ENCODE results near the gene TULP4.

The TULP4 gene

DNA sequence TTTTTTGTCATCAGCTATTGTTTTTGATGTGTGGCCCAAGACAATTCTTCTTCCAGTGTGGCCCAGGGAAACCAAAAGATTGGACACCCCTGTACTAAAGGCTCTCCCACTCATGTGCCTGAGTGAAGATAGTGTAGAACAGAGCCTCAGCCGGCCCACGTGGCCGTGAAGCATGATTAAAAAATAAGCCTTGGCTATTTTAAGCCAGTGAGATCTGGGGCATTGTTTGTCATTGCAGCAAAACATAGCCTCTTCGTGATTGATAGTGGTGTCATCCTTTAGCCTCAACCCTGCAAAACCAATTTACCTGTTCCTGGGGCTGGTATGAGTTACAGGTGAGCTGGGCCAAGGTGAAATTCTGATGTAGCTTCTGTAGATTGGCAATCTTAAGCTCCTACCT, 85.3 kb downstream of the TULP4 start:
- no peak for DNase-seq

DNA sequence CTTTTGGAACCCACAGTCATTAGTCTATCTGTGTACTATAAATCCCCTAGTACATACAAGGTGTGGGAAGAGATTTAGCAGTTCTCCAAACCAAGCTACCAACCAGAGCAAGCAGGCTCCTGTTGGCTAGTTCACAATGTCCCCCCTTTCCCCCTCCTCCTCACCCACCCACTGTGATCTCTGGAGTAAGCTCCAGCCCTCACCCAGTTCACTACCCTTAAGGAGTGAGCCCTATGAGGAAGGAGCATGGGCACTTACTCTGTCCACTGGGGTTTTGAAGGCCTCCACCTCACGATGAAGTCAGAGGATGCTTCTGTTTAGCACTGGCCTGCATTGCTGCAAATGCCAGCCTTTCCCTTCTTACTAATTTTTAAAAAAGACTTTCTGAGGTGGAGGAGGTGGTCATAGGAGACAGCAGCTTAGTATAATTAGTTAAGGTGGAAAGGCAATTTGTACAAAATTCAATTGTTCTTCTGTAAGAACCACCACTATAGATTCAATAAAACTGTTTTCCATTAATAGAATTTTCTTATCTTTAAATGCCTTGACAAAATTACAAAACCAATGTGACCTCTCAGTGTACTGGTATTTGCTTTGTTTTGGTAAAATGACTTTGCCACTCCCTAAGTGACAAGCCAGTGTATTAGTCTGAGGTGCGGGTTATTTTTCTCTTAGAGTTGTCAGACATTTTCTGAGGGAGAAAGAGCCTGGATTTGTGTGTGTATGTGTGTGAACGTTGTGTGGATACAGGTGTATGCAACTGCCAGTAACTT, 86.2 kb downstream of the TULP4 start:
- no peak for DNase-seq

DNA sequence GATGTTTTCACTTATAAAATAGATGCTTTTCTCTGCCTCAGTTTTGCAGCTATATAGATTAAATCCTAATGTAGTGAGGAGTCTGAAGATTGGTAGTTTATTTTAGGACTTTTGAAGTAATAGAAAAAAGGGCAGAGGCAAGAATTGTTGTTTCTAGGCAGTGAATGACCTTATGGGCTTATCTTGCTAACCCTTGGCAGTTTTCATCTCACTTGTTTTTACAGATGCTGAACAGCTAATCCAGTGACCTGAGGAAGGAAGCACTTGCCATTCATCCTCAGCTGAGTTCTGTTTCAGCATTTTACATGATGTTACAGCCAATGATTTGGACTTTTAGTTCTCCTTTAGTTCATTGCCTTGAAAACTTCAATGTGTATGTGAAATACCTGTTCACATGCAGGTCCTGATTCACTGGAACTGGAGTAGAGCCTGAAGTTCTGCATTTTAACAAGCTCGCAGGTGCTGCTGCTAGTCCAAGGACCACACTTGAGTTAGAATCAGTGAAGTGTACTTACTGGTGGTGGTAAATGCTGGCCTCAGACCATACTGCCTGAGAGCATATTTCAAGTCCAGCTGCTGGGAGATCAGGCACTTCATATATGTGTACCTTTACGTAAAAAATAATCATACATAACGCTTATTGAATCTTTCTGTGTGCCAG, 86.9 kb downstream of the TULP4 start:
- DNase-seq = peak; percentile 39 to 42

DNA sequence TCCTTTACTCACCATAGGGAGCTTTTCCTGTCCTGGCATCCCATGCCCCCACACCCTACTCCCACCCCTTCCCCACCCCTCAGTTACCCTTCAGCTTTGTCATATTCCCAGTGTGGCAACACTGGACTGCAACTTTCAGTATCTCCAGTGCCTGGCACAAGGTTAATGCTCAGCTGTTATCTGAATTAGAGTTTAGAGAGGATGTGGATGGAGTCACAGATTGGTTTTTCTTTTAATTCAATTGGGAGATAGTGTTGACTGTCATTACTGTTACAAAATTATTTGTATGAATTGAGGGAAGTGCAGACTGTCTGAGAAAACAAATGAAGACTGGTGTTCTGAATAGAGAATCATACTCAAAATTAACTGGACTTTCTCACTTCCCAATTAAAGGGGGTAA, 89.9 kb downstream of the TULP4 start:
- DNase-seq = no peak

DNA sequence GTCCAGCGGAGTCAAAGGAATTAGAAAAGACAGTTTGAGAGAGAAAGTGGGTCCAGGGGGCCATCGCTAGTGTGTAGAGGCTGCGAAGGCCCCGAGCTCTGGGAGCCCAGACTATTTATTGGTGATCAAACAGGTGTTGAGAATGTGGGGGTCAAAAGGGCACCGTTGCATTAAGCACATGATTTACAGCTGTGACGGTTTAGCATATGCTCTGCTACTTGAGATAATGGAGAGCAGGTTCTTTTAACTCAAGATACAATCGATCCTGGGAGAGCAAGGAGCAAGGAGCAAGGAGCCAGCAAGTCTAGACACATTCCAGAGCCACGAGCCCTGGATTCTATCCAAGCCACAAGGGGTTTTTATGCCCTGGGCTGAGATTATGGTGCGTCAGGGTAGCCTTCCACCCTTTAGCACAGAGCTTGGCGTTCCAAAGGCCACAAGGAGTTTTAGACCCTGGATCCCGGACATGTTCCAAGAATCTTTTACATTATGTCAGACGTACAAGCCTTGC, 93.1 kb downstream of the TULP4 start:
- peak in 1 of 2 experiments; percentile 43 for DNase-seq

DNA sequence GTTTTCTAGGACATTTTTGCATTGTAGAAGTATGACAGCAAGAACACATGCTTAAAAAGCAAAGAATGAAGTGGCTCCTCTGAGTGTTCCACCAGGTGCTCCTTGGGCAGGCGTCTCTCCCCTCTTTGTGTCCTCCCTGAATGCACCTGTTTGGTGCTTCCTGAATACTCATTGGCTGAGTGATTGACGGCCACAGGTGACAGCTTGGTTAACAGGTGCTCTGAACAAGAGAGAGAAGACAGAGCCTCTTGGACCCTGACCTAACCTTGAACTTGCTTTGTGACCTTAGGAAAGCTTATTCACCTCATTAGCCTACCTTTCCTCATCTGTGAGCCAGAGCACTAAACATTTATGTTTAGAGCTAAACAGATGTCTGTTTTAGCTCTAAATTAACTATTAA, 93.7 kb downstream of the TULP4 start:
- DNase-seq = peak in 1 of 2 experiments; percentile 36

DNA sequence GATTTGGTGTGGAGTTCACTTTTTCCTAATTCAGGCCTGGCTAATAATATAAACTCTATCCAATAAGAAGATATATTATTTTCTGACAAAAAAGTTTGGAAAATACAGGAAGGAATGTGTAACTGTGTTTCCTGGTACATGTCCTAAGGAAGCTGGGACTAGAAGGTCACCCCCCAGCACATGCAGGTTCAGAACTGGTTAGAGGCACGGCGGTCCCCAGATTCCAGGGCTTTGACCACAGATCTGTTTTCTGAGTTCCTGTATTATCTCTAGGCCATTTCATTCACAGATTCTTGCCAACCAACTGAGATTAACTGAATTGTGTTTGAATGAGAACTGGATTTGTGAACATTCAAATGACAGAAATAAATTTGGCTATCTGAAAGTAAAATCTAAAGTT, 94.5 kb downstream of the TULP4 start:
- no peak for DNase-seq

DNA sequence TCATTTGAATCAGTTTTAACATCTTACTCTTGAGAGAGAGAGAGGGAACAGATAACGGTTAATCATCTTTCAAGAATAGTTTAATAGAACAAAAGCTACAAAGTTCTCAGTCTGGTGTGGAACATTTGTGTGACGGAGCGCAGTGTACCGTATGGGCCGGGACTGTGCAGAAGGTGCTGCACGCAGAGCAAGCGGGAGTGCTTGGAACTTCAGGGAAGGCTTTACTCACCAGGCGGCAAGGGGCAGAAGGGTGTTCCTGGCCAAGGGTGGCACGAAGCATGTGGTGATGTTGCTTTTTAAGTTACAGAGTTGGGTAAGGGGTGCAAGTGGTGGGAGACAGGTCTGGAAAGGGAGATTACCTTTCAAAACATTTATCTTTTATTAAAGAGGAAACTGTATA, 95.7 kb downstream of the TULP4 start:
- no peak for DNase-seq

DNA sequence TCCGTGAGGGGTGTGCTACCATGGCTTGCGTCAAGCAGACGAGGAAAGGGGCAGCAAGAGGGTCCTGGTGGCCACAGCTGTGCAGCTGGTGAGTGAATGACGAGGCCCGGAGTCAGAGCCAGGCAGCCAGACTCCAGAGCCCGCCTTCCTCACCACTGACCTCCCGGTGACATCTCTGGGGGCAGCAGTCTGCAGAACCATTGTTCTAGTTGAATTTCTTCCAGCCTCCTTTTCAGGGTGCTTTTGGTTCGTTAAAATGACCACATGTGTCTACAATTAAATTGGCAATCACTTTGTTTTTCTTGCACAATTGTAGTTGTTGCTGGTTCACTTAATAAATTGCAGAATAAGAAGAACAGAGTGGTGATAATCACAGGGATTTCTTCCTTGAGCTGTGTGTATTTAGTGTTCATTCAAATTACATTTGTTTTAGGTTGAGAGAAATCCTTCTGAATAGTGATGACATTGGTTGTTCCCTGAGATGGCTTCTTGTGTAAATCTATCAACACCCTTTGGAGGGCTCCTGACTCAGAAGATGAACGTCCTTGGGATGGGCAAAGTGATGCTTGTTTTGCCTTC, 96.4 kb downstream of the TULP4 start:
- DNase-seq = no peak

DNA sequence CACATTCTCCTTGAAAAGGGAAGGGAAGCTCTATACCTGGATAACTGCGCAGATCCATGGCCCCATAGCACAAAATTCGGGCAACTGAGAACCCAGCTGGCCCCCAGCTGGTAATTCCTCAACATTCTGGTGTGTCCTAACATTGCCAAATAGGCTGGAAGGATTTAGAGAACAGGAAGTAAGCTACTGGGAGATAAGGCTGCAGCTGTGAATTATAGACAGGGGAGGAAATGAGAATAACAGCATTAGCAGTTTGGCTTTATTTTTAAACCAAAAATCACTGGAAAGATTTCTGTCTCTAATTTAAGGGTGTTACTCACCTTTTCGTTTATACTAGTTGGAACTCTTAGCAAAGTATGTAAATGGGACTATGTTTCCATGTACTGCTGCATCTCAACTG, 97.2 kb downstream of the TULP4 start:
- DNase-seq = no peak

DNA sequence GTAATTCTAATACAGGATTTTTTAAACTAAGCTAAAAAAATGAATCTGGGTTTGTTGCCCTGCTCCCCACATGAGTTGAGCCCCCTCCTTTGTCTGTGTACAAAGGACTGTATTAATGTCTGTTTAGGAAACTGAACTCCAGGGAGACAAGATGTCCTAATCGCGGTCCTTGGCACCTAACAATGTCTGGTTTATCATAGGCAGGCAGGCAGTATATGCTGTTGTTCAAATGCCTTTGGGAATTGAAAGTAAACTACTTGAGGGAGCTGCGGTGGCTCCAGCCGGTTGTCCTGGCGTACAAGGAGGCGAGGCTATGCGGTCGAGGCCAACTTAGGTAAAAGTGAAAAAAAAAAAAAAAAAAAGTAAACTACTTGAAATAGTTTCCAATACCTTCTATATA, 98.5 kb downstream of the TULP4 start:
- no peak for DNase-seq

DNA sequence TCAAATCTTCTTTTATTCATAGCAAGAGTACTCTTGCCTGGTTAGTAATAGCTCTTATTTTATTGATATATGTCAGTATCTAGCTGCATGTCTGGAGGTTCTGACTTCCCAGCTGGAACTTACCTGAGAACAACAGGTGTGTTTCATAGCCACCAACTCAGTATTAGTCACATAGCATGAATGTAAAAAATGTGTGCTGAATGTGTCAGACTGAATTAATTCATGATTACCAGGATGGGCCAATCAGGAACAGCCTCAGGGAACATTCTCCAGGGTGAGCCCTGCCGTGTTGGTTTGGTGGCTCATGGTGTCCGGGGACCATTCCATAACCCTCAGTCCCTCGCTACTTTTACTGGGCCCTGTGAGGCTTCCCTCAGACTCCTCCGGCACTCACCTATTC, 99.7 kb downstream of the TULP4 start:
- no peak for DNase-seq

DNA sequence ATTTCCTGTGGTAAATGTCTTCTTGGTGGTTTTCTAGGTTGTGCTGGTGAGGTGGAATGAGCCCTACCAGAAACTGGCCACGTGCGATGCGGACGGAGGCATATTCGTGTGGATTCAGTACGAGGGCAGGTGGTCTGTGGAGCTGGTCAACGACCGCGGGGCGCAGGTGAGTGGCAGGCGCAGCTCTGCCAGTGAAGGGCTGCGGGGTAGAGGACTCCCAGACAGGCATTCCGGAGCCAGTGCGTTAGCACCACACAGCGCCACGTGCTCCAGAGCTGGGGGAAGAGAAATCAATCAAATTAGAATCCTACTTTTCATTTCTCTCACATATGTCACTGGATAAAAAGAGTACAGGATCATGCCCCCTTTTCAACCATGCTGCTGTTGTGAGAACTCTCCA, 100.8 kb downstream of the TULP4 start:
- DNase-seq = no peak

DNA sequence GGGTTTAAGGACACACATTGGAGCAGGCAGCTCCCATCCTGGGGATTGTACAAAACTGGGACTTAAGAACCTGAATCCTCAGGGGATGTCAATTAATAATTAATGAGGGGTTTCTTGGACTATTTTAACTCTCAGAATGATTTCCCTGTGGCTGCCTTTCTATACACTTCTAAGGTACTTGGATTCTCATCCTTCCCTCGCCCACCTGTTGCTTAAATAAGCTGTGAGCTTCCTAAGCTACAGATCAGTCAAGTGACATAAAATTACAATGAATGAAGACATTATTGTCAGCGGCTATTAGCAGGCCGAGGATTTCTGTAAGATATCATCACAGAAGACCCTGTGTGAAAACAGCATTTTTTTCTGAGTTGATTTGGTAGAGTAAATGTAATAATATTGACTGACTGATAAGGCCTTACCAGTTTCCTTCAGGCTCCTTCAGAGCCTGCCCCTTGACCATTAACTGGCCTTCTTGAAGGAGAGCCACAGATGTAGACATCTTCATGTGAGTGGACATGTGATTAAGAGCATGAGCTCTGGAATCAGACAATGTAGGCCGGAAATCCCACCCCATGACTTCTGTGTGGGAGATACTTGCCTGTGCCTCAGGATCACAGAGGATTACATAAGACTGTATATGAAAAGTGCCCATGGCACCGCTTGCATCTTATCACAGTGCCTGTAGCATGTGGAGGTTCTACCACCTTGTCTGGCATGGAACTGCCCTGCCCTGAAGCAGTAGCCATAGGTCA, 101.7 kb downstream of the TULP4 start:
- no peak for DNase-seq

DNA sequence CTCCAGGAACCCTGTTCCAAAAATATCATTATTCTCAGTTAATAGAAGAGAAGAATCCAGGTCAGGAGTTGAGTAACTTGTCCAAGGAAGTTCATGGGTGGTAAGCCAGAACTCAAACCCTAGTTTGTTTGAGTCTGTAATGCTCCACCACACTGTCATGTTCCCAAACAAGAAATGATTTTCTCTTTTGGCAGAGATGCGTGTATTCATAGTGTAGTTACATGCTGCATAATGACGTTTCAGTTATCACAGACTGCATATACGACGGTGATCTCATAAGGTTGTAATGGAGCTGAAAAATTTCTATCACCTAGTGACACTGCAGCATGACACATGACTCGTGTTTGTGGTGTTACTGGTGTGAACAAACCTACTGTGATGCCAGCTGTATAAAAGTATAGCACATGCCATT, 102.6 kb downstream of the TULP4 start:
- no peak for DNase-seq

DNA sequence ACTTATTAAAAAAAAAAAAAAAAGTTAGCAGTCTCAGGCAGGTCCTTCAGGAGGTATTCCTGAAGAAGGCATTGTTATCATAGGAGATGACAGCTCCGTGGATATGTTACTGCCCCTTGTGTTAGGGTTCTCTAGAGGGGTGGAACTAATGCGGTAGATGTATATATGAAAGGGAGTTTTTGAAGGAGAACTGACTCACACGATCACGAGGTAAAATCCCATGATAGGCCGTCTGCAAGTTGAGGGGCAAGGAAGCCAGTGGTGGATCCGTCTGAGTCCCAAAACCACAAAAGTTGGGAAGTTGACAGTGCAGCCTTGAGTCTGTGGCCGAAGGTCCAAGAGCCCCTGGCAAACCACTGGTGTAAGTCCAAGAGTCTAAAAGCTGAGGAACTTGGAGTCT, 103.4 kb downstream of the TULP4 start:
- DNase-seq = no peak

DNA sequence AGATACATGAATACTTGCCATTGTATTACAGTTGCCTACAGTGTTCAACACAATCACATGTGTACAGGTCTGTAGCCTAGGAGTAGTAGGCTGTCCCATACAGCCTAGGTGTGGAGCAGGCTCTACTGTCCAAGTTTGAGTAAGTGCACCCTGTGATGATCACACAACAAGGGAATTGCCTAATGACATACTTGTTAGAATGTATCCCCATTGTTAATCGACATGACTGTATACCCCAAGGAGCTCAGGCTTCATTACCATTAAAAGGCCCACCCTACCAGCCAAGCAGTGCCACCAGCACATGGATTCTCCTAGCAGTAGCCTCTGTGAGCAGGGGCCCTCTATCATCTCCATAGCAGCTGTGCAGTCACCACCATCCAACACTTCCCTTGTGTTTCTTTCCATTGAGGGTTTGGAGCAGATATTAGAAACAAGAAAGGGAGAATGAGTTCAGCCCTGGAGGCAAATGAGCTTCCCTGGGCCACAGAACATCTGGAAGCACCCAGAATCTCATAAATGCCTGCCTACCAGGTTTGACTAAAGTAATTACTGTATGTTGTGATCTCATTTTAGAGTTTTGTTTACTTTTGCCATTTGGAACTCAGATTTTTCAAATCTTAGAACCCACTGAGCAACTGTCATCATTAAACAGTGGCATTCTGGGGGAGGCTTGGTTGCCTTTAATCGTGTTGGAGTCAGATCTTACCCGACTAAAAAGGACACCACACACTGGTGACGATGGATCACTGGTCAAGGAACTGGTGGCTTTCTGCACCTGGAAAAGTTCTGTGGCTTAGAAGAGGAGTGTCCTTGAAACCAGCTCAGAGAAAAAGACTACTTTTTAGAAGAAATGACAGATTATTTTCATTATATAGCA, 104.9 kb downstream of the TULP4 start:
- no peak for DNase-seq

DNA sequence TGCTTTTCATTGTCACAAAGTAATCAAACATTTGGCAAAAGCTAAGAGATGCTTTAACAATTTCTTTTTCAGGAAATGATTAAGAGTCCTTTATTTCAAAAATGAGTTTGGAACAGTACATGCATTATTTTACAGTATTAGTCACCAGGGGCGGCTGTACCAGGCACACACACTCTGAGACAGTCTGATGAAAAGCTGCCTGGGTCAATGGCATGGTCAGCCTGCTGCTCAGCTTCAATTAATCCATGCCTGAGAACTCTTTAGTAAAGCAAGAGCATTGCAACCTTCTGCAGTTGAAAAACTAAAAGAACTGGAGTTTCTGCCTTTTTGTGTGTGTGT, 105.5 kb downstream of the TULP4 start:
- DNase-seq = no peak

DNA sequence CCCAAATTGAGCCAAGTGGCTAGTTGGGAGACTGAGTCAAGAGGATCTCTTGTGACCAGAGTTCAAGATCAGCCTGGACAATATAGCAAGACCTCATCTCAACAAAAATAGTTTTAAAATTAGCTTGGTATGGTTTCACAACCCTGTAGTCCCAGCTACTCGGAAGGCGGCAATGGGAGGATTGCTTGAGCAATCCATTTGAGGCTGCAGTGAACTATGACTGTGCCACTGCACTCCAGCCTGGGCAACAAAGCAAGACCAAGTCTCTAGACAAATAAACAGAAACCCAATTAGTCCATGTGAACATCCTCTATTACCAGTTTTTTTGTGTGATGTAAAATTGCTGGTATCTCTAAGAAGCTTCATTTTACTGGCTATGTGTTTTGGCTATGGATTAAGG, 106.2 kb downstream of the TULP4 start:
- DNase-seq = no peak

DNA sequence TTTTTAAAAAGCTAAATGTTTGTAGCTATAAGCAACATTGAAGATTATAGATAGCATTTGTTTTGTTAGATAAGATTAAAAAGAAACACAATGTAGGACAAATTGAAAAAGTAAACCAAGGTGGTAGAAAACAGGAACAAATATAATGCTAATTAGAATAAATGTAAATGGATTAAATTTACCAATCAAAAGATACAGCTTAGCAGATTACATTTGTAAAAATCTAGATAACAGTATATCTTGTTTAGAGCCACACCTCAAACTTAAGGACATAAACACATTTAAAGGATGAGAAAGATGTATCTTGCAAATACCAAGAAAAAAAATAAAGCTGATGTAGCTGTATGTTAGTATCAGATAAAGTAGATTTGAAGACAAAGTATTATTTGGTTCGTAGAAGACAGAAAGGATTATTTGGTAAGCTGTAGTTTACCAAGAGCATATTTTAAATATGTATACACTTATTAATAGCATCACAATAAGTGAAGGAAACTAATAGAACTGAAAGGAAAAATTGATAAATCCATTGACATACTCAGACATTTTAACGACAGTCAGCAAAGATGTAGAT, 107.2 kb downstream of the TULP4 start:
- DNase-seq = no peak

DNA sequence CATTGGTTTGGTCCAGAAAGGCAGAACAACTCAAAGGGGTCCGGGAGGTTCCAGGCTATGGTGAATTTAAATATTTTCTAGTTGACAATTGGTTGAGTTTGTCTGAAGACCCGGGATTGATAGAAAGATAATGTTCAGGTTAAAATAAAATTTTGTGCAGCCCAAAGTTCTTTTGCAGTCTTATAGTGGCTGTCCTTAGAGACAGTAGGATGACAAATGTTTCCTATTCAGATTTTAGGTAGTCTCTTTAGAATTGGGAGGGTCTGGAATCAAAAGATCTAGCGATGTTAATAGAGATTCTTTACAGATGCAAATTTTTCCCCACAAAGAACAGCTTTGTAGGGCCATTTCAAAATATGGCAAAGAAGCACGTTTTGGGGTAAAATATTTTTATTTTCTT, 109.1 kb downstream of the TULP4 start:
- no peak for DNase-seq

DNA sequence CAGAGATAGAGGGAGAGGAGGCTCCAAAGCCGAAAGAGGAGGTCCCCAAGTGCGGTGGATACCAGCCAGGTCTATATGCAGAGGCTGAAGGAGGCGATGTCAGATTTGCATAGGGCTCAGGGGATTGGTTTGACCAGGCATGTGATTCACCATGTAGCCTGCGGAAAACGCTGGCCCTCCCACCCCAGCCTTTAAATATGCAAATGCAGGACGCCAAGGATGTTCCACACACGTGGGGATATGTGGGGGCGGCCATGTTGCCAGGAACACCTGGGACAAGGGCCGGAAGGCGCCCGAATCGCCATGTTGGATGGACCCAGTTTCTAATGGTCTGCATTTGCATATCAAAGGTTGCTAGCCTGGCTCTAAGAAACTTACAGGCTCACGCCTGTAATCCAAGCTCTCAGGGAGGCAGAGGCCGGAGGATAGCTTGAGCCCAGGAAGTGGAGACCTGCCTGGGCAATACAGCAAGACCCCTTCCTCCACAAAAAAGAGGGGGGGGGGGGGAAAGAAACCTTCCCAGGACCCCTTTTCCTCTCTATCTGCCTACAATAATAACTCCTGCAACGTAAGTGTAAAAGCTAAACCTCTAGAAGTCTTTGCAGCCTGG, 110.5 kb downstream of the TULP4 start:
- DNase-seq = no peak

Data from NCI-H187 (cell line).